ENCODE data around the gene RILPL2. TPM values are rescaled to one million over a fixed set of nuclear protein-coding genes. Genes with fewer than 3 reads are reported as not detected.

The RILPL2 gene
- total and polyA plus RNA-seq, 9 of the 15 experiments (the other 6 are each of a cell fraction or from before 2014, with no cell fraction given) = 0.61 to 5.8 (median 4.3) TPM

DNA sequence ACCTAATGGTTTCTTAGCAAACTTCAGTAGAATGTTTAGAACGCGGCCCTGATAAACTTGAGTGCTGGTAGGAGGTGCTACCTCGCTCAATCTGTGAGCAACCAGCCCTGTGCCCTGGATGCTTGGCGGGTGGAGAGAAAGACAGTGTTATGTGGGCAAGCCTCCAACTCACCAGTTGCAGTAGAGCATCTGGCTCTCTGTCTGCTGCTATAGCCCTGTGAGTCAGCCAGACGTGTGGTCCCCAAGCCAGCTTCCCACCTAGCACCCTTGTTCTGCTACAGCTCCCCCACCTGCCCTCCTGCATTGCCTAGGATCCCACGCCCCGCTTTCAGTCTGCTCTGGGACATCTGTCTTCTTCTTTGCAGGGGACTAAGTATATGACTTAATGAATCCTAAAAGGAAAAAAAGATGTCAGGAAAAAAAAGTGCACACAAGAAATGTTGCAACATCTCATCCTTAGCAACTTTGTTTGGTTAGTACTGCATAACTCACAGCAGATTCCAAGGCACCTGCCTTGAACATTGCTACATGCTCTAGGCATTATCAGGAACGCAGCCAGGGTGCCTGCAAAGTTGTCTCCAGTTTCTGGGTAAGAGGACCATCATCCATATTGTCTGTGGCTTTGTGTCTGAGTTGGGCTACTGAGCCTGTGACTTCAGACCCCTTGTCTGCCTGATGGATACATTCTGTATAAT lies 35.0 kb upstream of the RILPL2 start:
- no peak for ATAC-seq
- Histone ChIP-seq H3K36me3 (ENCODE audit: control insufficient read depth, insufficient read depth, low read length) (peaks cover 45% of the 10 kb centered on the region; the same call in 2 of the 3 replicates), H3K4me1 (replicated peaks in 1 of 2; ENCODE audit: control insufficient read depth in 2 of 2, insufficient read depth in 2 of 2, low read length in 2 of 2) (peaks cover 0 to 2% of the 10 kb centered on the region in 2 experiments; a peak in 1 of 5 replicates), H3K9me1 (ENCODE audit: control insufficient read depth, insufficient read depth, low read length) (no peaks in the 10 kb centered on the region), H4K20me1 (replicated peaks; ENCODE audit: control insufficient read depth, insufficient read depth, low read length) (no peaks in the 10 kb centered on the region), H3K9ac (ENCODE audit: insufficient read depth in 1 of 2, low read depth in 2 of 2, low read length in 2 of 2) (no peak overlapping the region), H3K9me3 (replicated peaks; ENCODE audit: control insufficient read depth, insufficient read depth, low read depth, low read length) (no peaks in the 10 kb centered on the region), H3K4me2 (ENCODE audit: insufficient read depth, low read length) (no peak overlapping the region), H3K27ac (ENCODE audit: extremely low read depth, low read depth, low read length) (no peak overlapping the region), H3K79me2 (ENCODE audit: control insufficient read depth, insufficient read depth, low read length) (no peaks in the 10 kb centered on the region), H3K4me3 (no peak overlapping the region), H2AFZ (ENCODE audit: low read depth, low read length) (no peak overlapping the region), H3K27me3 (ENCODE audit: control insufficient read depth in 2 of 2, insufficient read depth in 2 of 2, low read length in 2 of 2) (no peaks in the 10 kb centered on the region)
- intact Hi-C loops (cut with micrococcal nuclease) (no loop called here), in situ Hi-C loops (cut with MboI) (no loop called here)
- 79% methylated on average over 8 of the region's 8 CpGs for whole genome bisulfite sequencing (ENCODE audit: insufficient coverage, low coverage, missing lambda C conversion rate)
- BruUV-seq (replicated peaks) = no TSS peak
- ChIA-PET CTCF (ENCODE audit: low intra/inter-chr PET ratio) (no interaction called here), POLR2A (interaction anchor here (0.5 to 1.8 kb wide), 3 partner anchors 9 to 14 kb away, joined by 3 to 6 read pairs (median 6); no protein-coding TSS in a partner anchor)
- DNase-seq (ENCODE audit: extremely low read depth in 1 of 4, low spot score in 3 of 4) = no peak
- no peak for FAIRE-seq
- TF ChIP-seq ZNF507 (tag; conservative IDR thresholded peaks at IDR 0.05) = no peak
- no peak for TF ChIP-seq HBP1 (CRISPR knock-in tag; IDR thresholded peaks at IDR 0.05)
- TF ChIP-seq CREM (IDR thresholded peaks at IDR 0.05; ENCODE audit: low read depth) = no peak
- 0 out of 2 replicates have a peak, but pooled peaks have one; percentile 30 for TF ChIP-seq CEBPB (tag; IDR thresholded peaks at IDR 0.05)
- no peak for TF ChIP-seq LCOR (CRISPR knock-in tag; IDR thresholded peaks at IDR 0.05)
- TF ChIP-seq, protein P1, sequence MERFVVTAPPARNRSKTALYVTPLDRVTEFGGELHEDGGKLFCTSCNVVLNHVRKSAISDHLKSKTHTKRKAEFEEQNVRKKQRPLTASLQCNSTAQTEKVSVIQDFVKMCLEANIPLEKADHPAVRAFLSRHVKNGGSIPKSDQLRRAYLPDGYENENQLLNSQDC (CRISPR knock-in tag; IDR thresholded peaks at IDR 0.05) = no peak
- no peak for TF ChIP-seq SIN3A (IDR thresholded peaks at IDR 0.05; ENCODE audit: borderline replicate concordance in 2 of 2, control insufficient read depth in 1 of 2, low read depth in 2 of 2, low read length in 2 of 2)
- no peak for TF ChIP-seq RAD21 (CRISPR knock-in tag; conservative IDR thresholded peaks at IDR 0.05 in 1 of 2, IDR thresholded peaks at IDR 0.05 in 1 of 2)
- no peak for TF ChIP-seq ZBTB49 (CRISPR knock-in tag; IDR thresholded peaks at IDR 0.05; ENCODE audit: borderline replicate concordance)
- no peak for TF ChIP-seq LARP7 (IDR thresholded peaks at IDR 0.05)
- TF ChIP-seq ELF4 (CRISPR knock-in tag; IDR thresholded peaks at IDR 0.05) = no peak
- no peak for TF ChIP-seq STAG1 (CRISPR knock-in tag; IDR thresholded peaks at IDR 0.05; ENCODE audit: borderline replicate concordance)
- no peak for TF ChIP-seq NFATC3 (IDR thresholded peaks at IDR 0.05)
- no peak for TF ChIP-seq NFYB (IDR thresholded peaks at IDR 0.05; ENCODE audit: extremely low read depth, insufficient read length)
- no peak for TF ChIP-seq ZNF77 (CRISPR knock-in tag; IDR thresholded peaks at IDR 0.05)
- no peak for TF ChIP-seq RBM15 (IDR thresholded peaks at IDR 0.05; ENCODE audit: insufficient read depth, low read length)
- no peak for TF ChIP-seq ZNF717 (CRISPR knock-in tag; IDR thresholded peaks at IDR 0.05)
- no peak for TF ChIP-seq BMI1 (IDR thresholded peaks at IDR 0.05; ENCODE audit: low read length)

All from K562 (cell line).